HG03457 (cell line): ENCODE measurements around the gene ANO3.
"Not testable (repeated sequence)": the region's sequence is repeated elsewhere in the genome, so short reads cannot be mapped to it uniquely, and the experiment has no call there.

Source experiments
- ATAC-seq: cut with Tn5 transposase; IDR thresholded peaks from one replicate; pipeline ENCODE4 v1.9.1; 2021; ENCODE audit warnings: moderate number of reproducible peaks; ENCODE audit not compliant: unreplicated experiment

The ANO3 gene

GRCh38 chr11:26331911-26332571 is at the start of gene ANO3:
ANO3 (plus strand) TSS chr11:26332130; CDS start chr11:26332276, 146 bp downstream.
- peak; percentile 97 for ATAC-seq

DNA sequence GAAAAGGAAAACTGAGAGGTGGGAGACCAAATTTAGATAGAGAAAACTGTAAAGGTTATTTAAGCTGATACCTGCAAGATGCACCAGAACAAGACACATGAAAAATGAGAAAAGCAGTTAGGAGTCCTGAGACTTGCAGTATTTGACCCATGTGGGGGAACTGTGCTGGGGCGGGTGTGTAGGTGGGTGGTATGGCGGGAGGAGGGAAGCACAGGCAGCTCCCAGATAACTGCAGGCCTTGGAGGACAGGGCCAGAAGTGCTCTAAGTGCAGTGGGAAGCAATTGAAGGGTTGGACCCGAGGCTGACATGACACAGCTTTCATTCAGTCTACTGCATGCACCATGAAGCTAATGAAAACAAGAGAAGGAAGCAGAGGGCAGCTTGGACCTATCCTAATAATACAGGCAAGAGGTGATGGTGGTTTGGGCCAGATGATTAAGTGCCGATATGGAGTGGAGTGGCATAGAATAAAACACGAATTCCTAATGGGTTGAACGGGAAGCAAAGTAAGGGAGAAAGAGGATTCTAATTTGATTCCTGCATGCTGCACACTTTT is 48.0 kb upstream of the ANO3 start:
- ATAC-seq = no peak

- no peak for ATAC-seq
Observed at GRCh38 chr11:26285608-26286007, 46.3 kb upstream of the ANO3 start.

- peak; percentile 63 for ATAC-seq
Observed at GRCh38 chr11:26286472-26287066, 45.4 kb upstream of the ANO3 start.

DNA sequence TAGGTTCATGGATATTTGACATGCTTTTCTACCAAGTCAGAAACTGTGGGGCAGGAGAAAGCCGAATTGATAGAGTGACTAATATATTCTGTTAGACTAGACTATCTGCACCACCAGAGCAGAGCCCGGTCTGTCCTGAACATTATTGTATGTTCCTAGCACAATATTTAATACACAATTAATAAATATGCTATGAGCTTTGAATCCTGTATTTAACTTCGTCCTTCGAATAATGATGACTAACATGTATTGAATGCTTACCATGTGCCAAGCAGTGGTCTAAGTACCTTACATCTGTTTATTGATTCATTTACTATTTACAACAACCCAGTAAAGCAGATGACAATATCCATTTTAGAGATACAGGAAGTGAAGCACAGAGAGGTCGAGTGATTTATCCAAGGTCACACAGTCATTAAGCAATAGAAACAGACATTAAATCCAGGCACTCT is 44.8 kb upstream of the ANO3 start:
- no peak for ATAC-seq

DNA sequence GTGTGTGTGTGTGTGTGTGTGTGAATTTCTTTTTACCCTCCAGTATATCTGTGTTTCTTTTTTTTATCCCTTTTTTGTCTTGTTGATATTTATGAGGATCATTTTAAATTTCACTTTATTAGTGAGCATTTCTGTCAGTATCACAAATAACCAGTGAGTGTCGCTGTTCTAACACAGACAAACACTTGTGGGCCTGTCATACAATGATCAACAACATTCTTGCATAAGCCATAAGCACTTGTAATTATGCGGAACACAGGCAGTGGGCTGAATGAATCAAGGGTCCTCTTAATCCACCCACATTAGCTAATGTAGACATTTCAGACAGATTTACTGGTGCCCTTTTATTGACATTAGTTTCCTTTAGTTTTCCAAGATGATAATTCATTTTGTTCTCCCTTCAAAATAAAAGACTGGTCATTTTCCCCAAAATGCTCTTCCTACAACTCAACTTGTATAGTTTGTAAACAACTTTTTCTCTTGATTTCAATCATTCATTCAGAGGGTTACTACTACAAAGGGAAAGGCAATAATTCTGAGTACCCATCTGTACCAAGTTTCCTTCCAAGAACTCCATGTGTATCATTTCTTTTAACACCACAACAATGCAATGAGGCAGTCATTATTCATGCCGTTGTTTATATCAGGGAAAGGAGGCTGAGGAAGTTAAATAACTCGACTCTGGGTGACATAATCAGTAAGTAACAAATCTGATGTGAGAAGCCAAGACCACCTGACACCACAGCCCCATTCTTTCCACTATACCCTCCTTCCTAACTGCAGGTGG is 34.5 kb upstream of the ANO3 start:
- peak; percentile 74 for ATAC-seq

- ATAC-seq = not testable (repeated sequence)
Observed at GRCh38 chr11:26316372-26316771, 15.6 kb upstream of the ANO3 start.

- ATAC-seq = no peak
Observed at GRCh38 chr11:26319906-26320305, 12.0 kb upstream of the ANO3 start.

- no peak for ATAC-seq
Observed at GRCh38 chr11:26321516-26321915, 10.4 kb upstream of the ANO3 start.

DNA sequence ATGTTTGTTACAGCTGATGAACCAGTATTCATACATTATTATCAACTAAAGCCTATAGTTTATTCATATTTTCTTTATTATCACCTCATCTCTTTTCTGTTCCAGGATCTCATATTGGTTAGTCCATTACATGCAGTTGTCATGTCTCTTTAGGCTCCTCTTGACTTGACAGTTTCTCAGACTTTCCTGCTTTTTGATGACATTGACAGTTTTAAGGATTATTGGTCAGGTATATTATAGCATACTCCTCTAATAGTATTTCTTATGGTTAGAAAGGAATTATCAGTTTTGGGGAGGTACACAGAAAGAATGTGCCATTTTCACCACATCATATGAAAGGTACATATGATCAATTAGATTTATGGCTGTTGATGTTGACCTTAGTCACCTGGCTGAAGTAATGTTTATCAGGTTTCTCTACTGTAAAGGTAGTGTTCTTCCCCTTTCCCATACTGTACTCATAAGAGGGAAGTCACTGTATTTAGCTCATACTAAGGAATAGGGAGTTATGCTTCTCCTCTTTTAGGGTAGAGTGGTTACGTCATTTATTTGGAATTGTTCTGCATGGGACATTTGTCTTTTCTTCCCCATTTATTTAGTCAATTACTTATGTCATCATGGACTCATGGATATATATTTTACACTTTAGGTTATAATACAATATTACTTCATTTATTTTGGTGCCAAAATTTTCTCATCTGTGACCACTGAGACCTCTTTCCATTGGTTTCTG is 9.4 kb upstream of the ANO3 start:
- no peak for ATAC-seq

GRCh38 chr11:26323837-26324236 is 8.1 kb upstream of the ANO3 start:
- ATAC-seq = no peak

DNA sequence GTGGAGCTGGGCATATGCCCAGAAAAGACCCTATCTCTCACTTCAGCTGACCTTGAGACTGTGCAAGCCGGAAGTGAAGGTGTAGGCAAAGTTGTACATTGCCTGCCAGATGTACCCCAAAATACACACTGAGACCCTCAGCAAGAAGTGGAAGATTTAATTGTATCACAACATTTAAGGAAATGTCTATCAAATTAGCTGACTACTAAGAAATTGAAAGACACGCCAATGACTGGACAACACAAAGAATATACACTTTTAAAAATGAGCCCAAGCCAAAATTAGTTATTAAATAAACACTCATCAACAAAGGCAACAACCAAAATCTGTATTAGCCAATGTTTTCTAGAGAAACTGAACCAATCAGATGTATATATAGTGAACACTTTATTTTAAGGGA is 7.7 kb upstream of the ANO3 start:
- no peak for ATAC-seq

DNA sequence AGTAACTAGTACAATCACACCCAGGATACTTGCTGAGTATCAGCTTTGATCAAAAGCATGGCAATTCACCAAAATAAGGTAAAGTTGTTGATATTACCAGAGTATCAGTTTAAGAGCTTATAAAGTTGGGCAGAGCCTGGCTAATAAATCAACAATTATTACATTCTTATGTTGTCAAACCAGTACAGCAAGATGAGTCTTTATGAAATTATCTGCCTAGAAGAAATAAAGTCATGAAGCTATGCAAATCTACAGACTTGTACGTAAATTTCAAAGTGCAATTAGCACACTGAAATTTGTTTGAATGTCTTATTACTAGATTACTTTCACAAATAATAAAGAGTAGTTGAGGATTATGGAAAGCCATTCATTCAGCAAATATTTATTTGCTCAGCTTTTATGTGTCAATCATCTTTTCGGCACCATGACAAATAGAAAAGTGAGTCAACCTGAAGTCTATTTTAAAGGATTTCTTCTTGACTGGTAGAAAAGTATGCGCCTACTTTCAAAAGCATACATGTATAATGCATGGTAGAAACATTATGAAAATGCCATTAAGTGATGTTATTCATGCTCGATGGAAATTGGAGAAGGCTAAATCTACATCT is 5.0 kb upstream of the ANO3 start:
- no peak for ATAC-seq

- no peak for ATAC-seq
Observed at GRCh38 chr11:26329206-26329605, 2.7 kb upstream of the ANO3 start.

DNA sequence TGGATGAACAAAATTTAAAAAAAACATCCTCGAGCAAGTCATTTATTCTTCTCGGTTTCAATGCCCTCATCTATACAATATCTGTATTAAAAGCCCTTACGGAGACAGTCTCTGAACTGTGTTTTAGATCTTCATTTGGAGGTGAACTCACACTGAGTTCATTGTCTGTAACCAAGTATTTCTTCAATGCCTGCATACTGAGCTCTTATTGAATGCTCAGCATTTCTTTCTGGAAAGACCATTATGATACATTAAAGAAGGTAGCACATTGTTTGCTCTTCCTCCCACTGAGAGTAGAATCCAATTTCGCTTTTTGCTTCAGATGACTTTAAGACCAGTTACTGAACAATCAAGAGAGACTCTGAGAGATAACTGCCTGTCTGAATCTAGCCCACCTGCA is 1.7 kb upstream of the ANO3 start:
- ATAC-seq = no peak

DNA sequence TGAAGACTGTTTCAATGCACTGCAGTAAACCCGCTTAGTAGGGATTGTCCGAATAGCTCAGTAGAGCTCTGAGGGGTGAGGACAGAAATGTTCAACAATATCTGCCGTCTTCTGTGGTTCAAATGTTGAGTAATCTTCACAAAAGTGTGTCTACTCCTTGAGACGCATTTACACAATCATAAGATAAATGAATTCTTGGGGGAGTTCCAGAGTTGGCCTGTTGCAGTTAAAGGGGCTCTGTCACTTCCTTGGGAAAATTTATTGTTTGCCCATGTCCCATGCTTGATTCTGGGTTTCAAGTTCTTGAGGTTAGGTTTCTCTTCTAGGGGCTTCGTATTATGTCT is 614 bp downstream of the ANO3 start:
- ATAC-seq = no peak

GRCh38 chr11:26333906-26334305 is 2.0 kb downstream of the ANO3 start:
- ATAC-seq = no peak

GRCh38 chr11:26335903-26336302 is 4.0 kb downstream of the ANO3 start:
- no peak for ATAC-seq

DNA sequence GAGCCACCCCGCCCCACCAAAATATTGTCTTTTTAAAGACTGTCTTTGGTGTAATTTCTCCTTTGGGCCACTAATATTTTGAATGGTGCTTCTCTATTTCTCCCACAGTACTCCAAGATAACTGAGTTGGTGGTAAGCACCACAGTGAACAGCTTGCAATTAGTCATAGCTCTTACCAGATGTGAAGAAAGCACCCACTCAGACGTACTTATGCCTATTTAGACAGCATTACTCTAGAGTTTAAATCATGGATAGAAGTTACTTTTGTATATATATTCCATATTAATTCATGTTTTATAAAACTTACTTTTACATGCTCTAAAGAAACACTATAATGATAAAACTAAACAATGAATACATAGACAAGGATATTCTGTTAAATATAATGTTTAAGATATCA is 12.7 kb downstream of the ANO3 start:
- no peak for ATAC-seq

GRCh38 chr11:26348776-26349175 is 16.8 kb downstream of the ANO3 start:
- ATAC-seq = no peak

DNA sequence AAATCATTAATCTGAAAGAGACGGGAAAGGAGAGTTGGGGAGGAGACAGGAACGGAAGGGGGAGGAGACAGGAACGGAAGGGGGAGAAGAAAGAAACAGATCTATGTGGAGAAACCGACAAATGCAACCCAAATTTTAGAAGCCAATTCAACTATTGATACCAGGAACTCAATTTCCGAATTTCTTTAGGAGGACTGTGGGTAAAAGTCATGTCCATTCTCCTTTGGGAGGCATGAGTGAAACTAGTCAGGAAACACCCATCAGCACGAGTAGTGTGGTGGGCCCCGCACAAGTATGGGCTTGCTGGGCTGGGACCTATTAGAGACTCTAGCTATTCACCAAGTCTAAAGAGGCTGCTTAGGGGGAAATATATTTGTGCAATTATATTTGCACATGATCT is 18.1 kb downstream of the ANO3 start:
- ATAC-seq = no peak
